HCT116 (cell line): Measurements from ENCODE around the gene DPF3. TPM values are rescaled to one million over a fixed set of nuclear protein-coding genes. Genes with fewer than 3 reads are reported as not detected.

Experiments used
- ATAC-seq: fragments of 200-7000 bp; cut with Tn5 transposase; 2 replicates; pipeline ENCODE4 v1.9.1; 2020; ENCODE audit warnings: mild to moderate bottlenecking, moderate library complexity
- BruUV-seq: library from RNA; stranded (reverse); fragments of 400-500 nt; replicated peaks from 2 replicates; lab custom pipeline; 2021; lab: Mats Ljungman, UMichigan
- CTCF ChIA-PET: fragments of 300-600 bp; sonication (Branson Sonifier 250); formaldehyde crosslinking; loops from one replicate; lab custom pipeline; 2021; ENCODE audit warnings: antibody characterized with exemption; lab: Charles Lee
- POLR2A ChIA-PET: fragments of 300-600, 350-600 bp; sonication (Branson Sonifier 250); formaldehyde crosslinking; loops from one replicate; lab custom pipeline; 2021; ENCODE audit warnings: antibody characterized with exemption; lab: Charles Lee
- RAD21 ChIA-PET, 2 experiments: fragments of 300-600 bp; sonication (Branson Sonifier 250); formaldehyde crosslinking; loops; one replicate each; lab custom pipeline; 2023; ENCODE audit warnings: low total read pairs in 2 of 2; ENCODE audit not compliant: uncharacterized antibody in 2 of 2, unreplicated experiment in 2 of 2, low non-redundant PET in 1 of 2; lab: Charles Lee
- DNase-seq: peaks from one replicate; pipeline ENCODE4 v3.0.0-alpha.2; 2010; ENCODE audit warnings: low read depth, low spot score
- H2AFZ ChIP-seq: fragments of 200-600 bp; shearing (Covaris generic), sonication (generic); 2 replicates; pipeline ENCODE4 v1.6.1; 2017; ENCODE audit warnings: low read depth, mixed run types, mixed read lengths, antibody characterized with exemption, low read length; ENCODE audit not compliant: poor library complexity, severe bottlenecking
- H3K27ac ChIP-seq: 2 replicates; pipeline ENCODE4 v1.5.1; 2012; ENCODE audit warnings: low read depth, low read length
- H3K27me3 ChIP-seq: fragments of 200-600 bp; sonication (generic); 2 replicates; pipeline ENCODE4 v1.6.1; 2016; ENCODE audit warnings: mixed run types, low read length, mixed read lengths; ENCODE audit not compliant: insufficient read depth
- H3K36me3 ChIP-seq, 2 experiments: fragments of 200-500 bp in 1 of 2; fragments of 200-600 bp in 1 of 2; sonication (Bioruptor generic) in 1 of 2; sonication (generic) in 1 of 2; 2 replicates each; pipeline versions ENCODE4 v1.5.1 to v1.6.1; 2014 to 2016; ENCODE audit warnings: low read length in 2 of 2, inconsistent platforms in 1 of 2, mixed read lengths in 1 of 2, mixed run types in 1 of 2; ENCODE audit not compliant: insufficient read depth in 2 of 2, control insufficient read depth in 1 of 2
- H3K4me1 ChIP-seq, 2 experiments: fragments of 200-600 bp in 1 of 2; sonication (generic) in 1 of 2; 2 replicates each; pipeline versions ENCODE4 v1.5.1 to v1.6.1; 2012 to 2017; ENCODE audit warnings: low read length in 2 of 2, inconsistent platforms in 1 of 2, mild to moderate bottlenecking in 1 of 2, mixed read lengths in 1 of 2, mixed run types in 1 of 2, moderate library complexity in 1 of 2; ENCODE audit not compliant: insufficient read depth in 2 of 2, control insufficient read depth in 1 of 2
- H3K4me2 ChIP-seq: fragments of 200-600 bp; sonication (generic); 2 replicates; pipeline ENCODE4 v1.6.1; 2017; ENCODE audit warnings: mixed run types, low read length, mixed read lengths
- H3K4me3 ChIP-seq, 2 experiments: fragments of 200-600 bp in 1 of 2; sonication (generic) in 1 of 2; replicated peaks in 1 of 2; 2 replicates each; pipeline ENCODE4 v1.5.1; 2011 to 2016; ENCODE audit warnings: low read length in 2 of 2, control low read depth in 1 of 2, low read depth in 1 of 2, mild to moderate bottlenecking in 1 of 2, mixed read lengths in 1 of 2, mixed run types in 1 of 2
- H3K79me2 ChIP-seq: fragments of 200-600 bp; sonication (generic); 2 replicates; pipeline ENCODE4 v1.6.1; 2017; ENCODE audit warnings: mild to moderate bottlenecking, mixed run types, low read length, moderate library complexity, mixed read lengths; ENCODE audit not compliant: insufficient read depth
- H3K9ac ChIP-seq: fragments of 200-600 bp; sonication (generic); 2 replicates; pipeline ENCODE4 v1.6.1; 2016; ENCODE audit warnings: low read length, mixed read lengths
- H3K9me2 ChIP-seq: fragments of 200-600 bp; sonication (generic), shearing (Covaris generic); 2 replicates; pipeline ENCODE4 v1.6.1; 2017; ENCODE audit warnings: mixed run types, mild to moderate bottlenecking, moderate library complexity; ENCODE audit not compliant: insufficient read depth
- H3K9me3 ChIP-seq, 2 experiments: fragments of 200-500 bp in 1 of 2; fragments of 200-600 bp in 1 of 2; sonication (Bioruptor generic) in 1 of 2; sonication (generic) in 1 of 2; 2 replicates each; pipeline ENCODE4 v1.6.1; 2014 to 2017; ENCODE audit warnings: low read length in 2 of 2, mixed read lengths in 2 of 2, inconsistent platforms in 1 of 2, low read depth in 1 of 2, mild to moderate bottlenecking in 1 of 2, mixed run types in 1 of 2, moderate library complexity in 1 of 2; ENCODE audit not compliant: control insufficient read depth in 1 of 2, insufficient read depth in 1 of 2
- H4K20me1 ChIP-seq: fragments of 200-600 bp; sonication (generic), shearing (Covaris generic); 2 replicates; pipeline ENCODE4 v1.6.1; 2017; ENCODE audit warnings: mixed run types, mild to moderate bottlenecking, moderate library complexity; ENCODE audit not compliant: insufficient read depth
- EZH2phosphoT487 ChIP-seq: fragments of 200-600 bp; IDR thresholded peaks from 2 replicates; pipeline ENCODE4 v1.6.1; 2018; ENCODE audit warnings: antibody characterized with exemption, borderline replicate concordance
- RAD21 ChIP-seq: IDR thresholded peaks from 2 replicates; pipeline ENCODE4 v1.6.1; 2012; ENCODE audit warnings: low read depth, mild to moderate bottlenecking
- SRF ChIP-seq: IDR thresholded peaks from 2 replicates; pipeline ENCODE4 v1.6.1; 2012; ENCODE audit warnings: low read depth
- YY1 ChIP-seq: IDR thresholded peaks from 2 replicates; pipeline ENCODE4 v1.6.1; 2011; ENCODE audit warnings: low read length, low read depth, moderate library complexity, mild to moderate bottlenecking; ENCODE audit not compliant: insufficient replicate concordance; ENCODE audit errors: extremely low read depth
- intact Hi-C: fragments of 100-400 bp; cut with micrococcal nuclease; formaldehyde crosslinking; loops from 2 replicates; pipeline ENCODE4 v1.10.0; 2022
- total RNA-seq: library from RNA; stranded (reverse); gene quantifications from one replicate; pipeline ENCODE4 v1.2.1, GENCODE V29; 2021; ENCODE audit not compliant: unreplicated experiment
- TF ChIP-seq, protein P1 (sequence below), 3 experiments: fragments of 200-600 bp in 1 of 3; sonication (generic) in 1 of 3; IDR thresholded peaks in 2 of 3; conservative IDR thresholded peaks in 1 of 3; 2 replicates each; pipeline ENCODE4 v1.5.1; 2012 to 2017; ENCODE audit warnings: low read depth in 2 of 3, low read length in 2 of 3, antibody characterized with exemption in 1 of 3, borderline replicate concordance in 1 of 3, control low read depth in 1 of 3, mild to moderate bottlenecking in 1 of 3, mixed read lengths in 1 of 3, mixed run types in 1 of 3, moderate library complexity in 1 of 3; ENCODE audit not compliant: insufficient read depth in 1 of 3

DPF3 gene
- total RNA-seq, 1 experiment from 2014 or later: 0.27 TPM

DNA sequence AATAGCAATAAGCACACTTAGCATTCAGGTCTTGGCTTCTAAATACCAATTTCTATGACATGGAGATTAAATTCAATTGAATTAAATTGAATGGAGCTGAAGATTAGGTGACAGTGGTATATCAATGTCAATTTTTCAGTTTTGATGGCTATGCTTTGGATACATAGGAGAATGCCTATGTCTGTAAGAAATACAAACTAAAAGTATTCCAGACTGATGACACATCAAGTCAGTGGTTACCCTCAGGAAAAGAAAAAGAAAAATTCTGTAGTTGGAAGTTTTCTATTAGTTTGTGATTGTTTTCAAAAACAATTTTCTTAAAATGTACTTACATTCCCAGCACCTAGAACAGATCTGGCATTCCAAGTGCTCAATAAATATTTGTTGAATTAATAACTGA is 27.5 kb upstream of the DPF3 start:
- RAD21 ChIA-PET: no interaction called here
- TF ChIP-seq SRF: no peak
- ATAC-seq: no peak
- no peak overlapping the region for H3K4me2 ChIP-seq
- no peaks in the 10 kb centered on the region for H4K20me1 ChIP-seq
- no peaks in the 10 kb centered on the region for H3K27me3 ChIP-seq
- no peak for DNase-seq
- H2AFZ ChIP-seq: no peak overlapping the region
- peaks cover 0 to 14% of the 10 kb centered on the region in 2 experiments; a peak in 2 of 4 replicates for H3K4me1 ChIP-seq
- no peaks in the 10 kb centered on the region for H3K36me3 ChIP-seq
- H3K9me2 ChIP-seq: no peaks in the 10 kb centered on the region
- no peaks in the 10 kb centered on the region for H3K9me3 ChIP-seq
- H3K4me3 ChIP-seq: no peak overlapping the region
- intact Hi-C loops: no loop called here
- no peak overlapping the region for H3K27ac ChIP-seq
- no peaks in the 10 kb centered on the region for H3K79me2 ChIP-seq
- POLR2A ChIA-PET: no interaction called here
- BruUV-seq: no TSS peak
- CTCF ChIA-PET: interaction anchor here (1.4 kb wide), 1 partner anchor 550 kb away, joined by 3 read pairs; no protein-coding TSS in a partner anchor
- H3K9ac ChIP-seq: no peak overlapping the region

DNA sequence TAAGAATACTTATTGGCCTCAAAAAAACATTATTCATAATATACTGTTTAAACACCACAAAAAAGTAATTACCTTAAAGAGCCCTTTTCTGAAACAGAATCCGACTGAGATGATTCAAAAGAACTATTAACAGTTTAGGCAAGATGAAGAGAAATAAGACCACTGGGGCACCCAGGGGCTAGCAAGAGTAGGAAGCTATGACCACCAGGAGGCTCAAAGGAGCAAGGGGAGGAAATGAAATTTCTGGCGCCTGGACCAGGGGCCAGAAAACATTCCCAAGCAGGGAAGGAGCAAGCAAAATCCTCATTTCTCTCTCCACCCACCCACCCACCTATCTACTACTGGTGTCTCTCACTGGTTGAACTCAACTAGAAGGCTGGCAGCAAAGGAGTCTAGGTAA is 26.1 kb upstream of the DPF3 start:
- intact Hi-C loops: no loop called here
- CTCF ChIA-PET: no interaction called here
- ATAC-seq: no peak
- no peaks in the 10 kb centered on the region for H3K9me2 ChIP-seq
- no peaks in the 10 kb centered on the region for H3K36me3 ChIP-seq
- no peaks in the 10 kb centered on the region for H3K79me2 ChIP-seq
- BruUV-seq: no TSS peak
- H3K27me3 ChIP-seq: no peaks in the 10 kb centered on the region
- no peak for DNase-seq
- H3K4me1 ChIP-seq: peaks cover 0 to 4% of the 10 kb centered on the region in 2 experiments; a peak in 1 of 4 replicates
- RAD21 ChIA-PET: no interaction called here
- no peak overlapping the region for H2AFZ ChIP-seq
- H4K20me1 ChIP-seq: no peaks in the 10 kb centered on the region
- POLR2A ChIA-PET: no interaction called here
- TF ChIP-seq EZH2phosphoT487 (no peak), RAD21 (peak; percentile 24; the same call in 1 of the 2 replicates), YY1 (no peak)
- TF ChIP-seq, protein P1, sequence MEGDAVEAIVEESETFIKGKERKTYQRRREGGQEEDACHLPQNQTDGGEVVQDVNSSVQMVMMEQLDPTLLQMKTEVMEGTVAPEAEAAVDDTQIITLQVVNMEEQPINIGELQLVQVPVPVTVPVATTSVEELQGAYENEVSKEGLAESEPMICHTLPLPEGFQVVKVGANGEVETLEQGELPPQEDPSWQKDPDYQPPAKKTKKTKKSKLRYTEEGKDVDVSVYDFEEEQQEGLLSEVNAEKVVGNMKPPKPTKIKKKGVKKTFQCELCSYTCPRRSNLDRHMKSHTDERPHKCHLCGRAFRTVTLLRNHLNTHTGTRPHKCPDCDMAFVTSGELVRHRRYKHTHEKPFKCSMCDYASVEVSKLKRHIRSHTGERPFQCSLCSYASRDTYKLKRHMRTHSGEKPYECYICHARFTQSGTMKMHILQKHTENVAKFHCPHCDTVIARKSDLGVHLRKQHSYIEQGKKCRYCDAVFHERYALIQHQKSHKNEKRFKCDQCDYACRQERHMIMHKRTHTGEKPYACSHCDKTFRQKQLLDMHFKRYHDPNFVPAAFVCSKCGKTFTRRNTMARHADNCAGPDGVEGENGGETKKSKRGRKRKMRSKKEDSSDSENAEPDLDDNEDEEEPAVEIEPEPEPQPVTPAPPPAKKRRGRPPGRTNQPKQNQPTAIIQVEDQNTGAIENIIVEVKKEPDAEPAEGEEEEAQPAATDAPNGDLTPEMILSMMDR (IDR thresholded peaks at IDR 0.05 in 2 of 3, conservative IDR thresholded peaks at IDR 0.05 in 1 of 3; ENCODE audit: borderline replicate concordance in 1 of 3, insufficient read depth in 1 of 3, low read depth in 2 of 3, low read length in 2 of 3): peak in 2 of 3 experiments; percentile 53 to 56; a peak in 4 of 6 replicates
- no peak overlapping the region for H3K9ac ChIP-seq
- no peaks in the 10 kb centered on the region for H3K9me3 ChIP-seq
- no peak overlapping the region for H3K4me2 ChIP-seq
- no peak overlapping the region for H3K27ac ChIP-seq
- H3K4me3 ChIP-seq: no peak overlapping the region
